Mesendoderm (in vitro differentiated cells): ENCODE measurements around the gene BAD.

ENCODE experiments used
- DNase-seq: peaks from one replicate; pipeline ENCODE4 v3.0.0; 2013
- H2AK5ac ChIP-seq: 2 replicates; pipeline ENCODE4 v1.6.1; 2013; ENCODE audit warnings: low read length, inconsistent platforms
- H2BK120ac ChIP-seq: 2 replicates; pipeline ENCODE4 v1.6.1; 2013; ENCODE audit warnings: low read depth, mild to moderate bottlenecking, low read length, moderate library complexity, mixed read lengths
- H2BK15ac ChIP-seq: replicated peaks from 2 replicates; pipeline ENCODE4 v1.6.1; 2013; ENCODE audit warnings: low read depth, mild to moderate bottlenecking, moderate library complexity
- H2BK5ac ChIP-seq: 2 replicates; pipeline ENCODE4 v1.6.1; 2013; ENCODE audit warnings: low read length, inconsistent platforms
- H3K18ac ChIP-seq: 2 replicates; pipeline ENCODE4 v1.6.1; 2013; ENCODE audit warnings: mild to moderate bottlenecking, low read length, mixed read lengths
- H3K23ac ChIP-seq: one replicate; pipeline ENCODE4 v1.6.1; 2013; ENCODE audit warnings: low read length
- H3K27ac ChIP-seq: 2 replicates; pipeline ENCODE4 v1.5.1; 2013; ENCODE audit warnings: low read depth, mild to moderate bottlenecking, inconsistent platforms, low read length, moderate library complexity
- H3K27me3 ChIP-seq: 2 replicates; pipeline ENCODE4 v1.6.1; 2013; ENCODE audit warnings: low read length, control low read depth, mild to moderate bottlenecking, inconsistent platforms; ENCODE audit not compliant: insufficient read depth, poor library complexity
- H3K36me3 ChIP-seq: 2 replicates; pipeline ENCODE4 v1.6.1; 2013; ENCODE audit warnings: low read length, inconsistent platforms; ENCODE audit not compliant: control insufficient read depth, insufficient read depth
- H3K4ac ChIP-seq: one replicate; pipeline ENCODE4 v1.6.1; 2013; ENCODE audit warnings: low read depth, mild to moderate bottlenecking, low read length, moderate library complexity
- H3K4me1 ChIP-seq: 2 replicates; pipeline ENCODE4 v1.6.1; 2013; ENCODE audit warnings: low read depth, low read length, inconsistent platforms; ENCODE audit not compliant: control insufficient read depth
- H3K4me2 ChIP-seq: 2 replicates; pipeline ENCODE4 v1.6.1; 2013; ENCODE audit warnings: low read length
- H3K4me3 ChIP-seq: 2 replicates; pipeline ENCODE4 v1.5.1; 2013; ENCODE audit warnings: mild to moderate bottlenecking, low read length
- H3K56ac ChIP-seq: one replicate; pipeline ENCODE4 v1.6.1; 2013; ENCODE audit warnings: low read length
- H3K79me1 ChIP-seq: 2 replicates; pipeline ENCODE4 v1.6.1; 2013; ENCODE audit warnings: low read length, inconsistent platforms
- H3K79me2 ChIP-seq: 2 replicates; pipeline ENCODE4 v1.6.1; 2013; ENCODE audit warnings: mild to moderate bottlenecking, low read length; ENCODE audit not compliant: control insufficient read depth, insufficient read depth
- H3K9ac ChIP-seq: 2 replicates; pipeline ENCODE4 v1.6.1; 2013; ENCODE audit warnings: low read length, inconsistent platforms
- H4K5ac ChIP-seq: one replicate; pipeline ENCODE4 v1.6.1; 2013; ENCODE audit warnings: low read length
- H4K8ac ChIP-seq: one replicate; pipeline ENCODE4 v1.6.1; 2013; ENCODE audit warnings: low read depth, mild to moderate bottlenecking, control low read depth, low read length, moderate library complexity
- WGBS: extraction: QIAGEN DNeasy Blood & Tissue Kit; methylation state at CpG from one replicate; pipeline ENCODE4 v1.1.7; 2013; ENCODE audit warnings: low lambda C conversion rate, missing lambda C conversion rate; ENCODE audit not compliant: insufficient coverage; ENCODE audit errors: extremely low coverage; 5-methylcytosine and 5-hydroxymethylcytosine counted together

Gene BAD

DNA sequence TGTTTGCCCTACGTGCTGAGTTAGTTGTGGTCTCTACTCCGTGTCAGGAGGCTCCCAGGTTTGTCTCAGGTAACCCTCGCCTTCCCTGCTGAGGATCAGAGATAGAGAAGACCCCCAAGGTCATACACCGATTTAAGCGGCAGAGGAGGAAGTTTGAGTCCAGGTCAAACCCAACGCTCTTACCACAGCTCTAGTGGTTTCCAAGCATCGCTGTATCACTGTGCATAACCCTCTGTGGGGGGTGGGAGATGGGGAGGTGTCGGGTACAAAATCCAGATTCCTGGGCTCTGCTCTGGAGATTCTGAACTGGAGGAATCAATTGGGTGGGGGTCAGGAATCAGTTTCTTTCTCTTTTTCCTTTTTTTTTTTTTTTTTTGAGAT lies 53.5 kb downstream of the BAD start:
- peaks cover 6% of the 10 kb centered on the region for H3K4me1 ChIP-seq
- H3K4ac ChIP-seq: no peak overlapping the region
- no peaks in the 10 kb centered on the region for H3K79me2 ChIP-seq
- no peak overlapping the region for H3K23ac ChIP-seq
- no peak overlapping the region for H4K8ac ChIP-seq
- H3K18ac ChIP-seq: peak overlapping the region; percentile 70
- peak overlapping the region; percentile 91 for H3K9ac ChIP-seq
- no peaks in the 10 kb centered on the region for H3K27me3 ChIP-seq
- peaks cover 4% of the 10 kb centered on the region for H3K79me1 ChIP-seq
- H3K4me3 ChIP-seq: peak overlapping the region; percentile 79
- no peaks in the 10 kb centered on the region for H3K36me3 ChIP-seq
- no peak overlapping the region for H2BK120ac ChIP-seq
- H2AK5ac ChIP-seq: no peak overlapping the region
- DNase-seq: no peak
- no peak overlapping the region for H4K5ac ChIP-seq
- no CpG with 5 or more reads among the region's 8 CpGs for WGBS
- peak overlapping the region; percentile 44 for H3K27ac ChIP-seq
- H3K56ac ChIP-seq: peak overlapping the region; percentile 93
- H3K4me2 ChIP-seq: peak overlapping the region; percentile 96
- H2BK5ac ChIP-seq: no peak overlapping the region
- H2BK15ac ChIP-seq: no peak overlapping the region

DNA sequence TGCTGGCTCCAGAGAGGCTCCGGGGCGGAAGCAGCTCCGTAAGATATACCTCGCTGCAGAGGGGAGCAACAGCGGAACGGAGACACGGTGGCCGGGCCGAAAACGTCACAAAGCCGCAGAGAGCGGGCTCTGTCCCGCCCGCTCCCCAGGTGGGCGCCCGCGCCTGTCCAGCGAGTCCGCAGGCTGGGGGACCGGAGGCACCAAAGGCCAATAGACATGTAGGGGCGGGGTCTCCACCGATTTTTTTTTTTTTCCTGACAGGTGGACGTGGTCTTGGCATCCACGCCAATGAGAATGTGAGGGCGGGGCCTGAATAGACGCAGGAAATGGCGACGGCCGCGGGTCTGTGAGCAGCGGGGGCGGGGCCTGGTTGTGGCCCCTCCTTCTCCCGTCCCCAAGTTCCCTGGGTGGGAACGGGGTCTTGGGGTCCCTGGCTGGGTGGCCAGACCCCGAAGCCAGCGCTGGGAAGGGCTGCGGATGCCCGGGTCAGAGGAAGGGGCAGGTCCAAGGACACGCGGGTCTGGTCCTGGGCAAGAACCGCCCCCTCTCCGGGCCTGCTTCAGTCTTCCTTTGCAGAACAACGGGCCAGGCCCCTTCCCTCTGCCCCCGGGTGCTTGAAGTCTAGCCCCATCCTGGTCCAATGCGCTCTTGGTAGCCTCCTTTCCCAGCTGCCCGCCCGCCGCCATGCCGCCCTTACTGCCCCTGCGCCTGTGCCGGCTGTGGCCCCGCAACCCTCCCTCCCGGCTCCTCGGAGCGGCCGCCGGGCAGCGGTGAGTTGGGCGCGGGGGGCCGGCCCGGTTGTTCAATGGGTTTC lies 54.1 kb downstream of the BAD start, which contains the start of gene DNAJC4:
Gene DNAJC4, plus strand, starts transcription at position 378 of the 814 bp plus-strand sequence. Its CDS starts 307 bp downstream, at position 685.
- peak within 1 kb of the TSS; percentile 67 for H2BK5ac ChIP-seq
- peaks cover 4% of the 10 kb centered on the region for H3K79me1 ChIP-seq
- H2BK120ac ChIP-seq: no peak within 1 kb of the TSS
- no peak within 1 kb of the TSS for H4K5ac ChIP-seq
- DNase-seq: peak; percentile 97
- peak within 1 kb of the TSS; percentile 44 for H3K27ac ChIP-seq
- no peaks in the 10 kb centered on the region for H3K27me3 ChIP-seq
- H4K8ac ChIP-seq: no peak within 1 kb of the TSS
- peaks cover 6% of the 10 kb centered on the region for H3K4me1 ChIP-seq
- H3K9ac ChIP-seq: peak within 1 kb of the TSS; percentile 91
- peak within 1 kb of the TSS; percentile 93 for H3K56ac ChIP-seq
- H3K4me2 ChIP-seq: peak within 1 kb of the TSS; percentile 96
- peak within 1 kb of the TSS; percentile 79 for H3K4me3 ChIP-seq
- no peak within 1 kb of the TSS for H2BK15ac ChIP-seq
- H2AK5ac ChIP-seq: no peak within 1 kb of the TSS
- H3K79me2 ChIP-seq: no peaks in the 10 kb centered on the region
- H3K23ac ChIP-seq: no peak within 1 kb of the TSS
- H3K4ac ChIP-seq: no peak within 1 kb of the TSS
- H3K36me3 ChIP-seq: no peaks in the 10 kb centered on the region
- peak within 1 kb of the TSS; percentile 70 for H3K18ac ChIP-seq
- WGBS: no CpG with 5 or more reads among the region's 62 CpGs

DNA sequence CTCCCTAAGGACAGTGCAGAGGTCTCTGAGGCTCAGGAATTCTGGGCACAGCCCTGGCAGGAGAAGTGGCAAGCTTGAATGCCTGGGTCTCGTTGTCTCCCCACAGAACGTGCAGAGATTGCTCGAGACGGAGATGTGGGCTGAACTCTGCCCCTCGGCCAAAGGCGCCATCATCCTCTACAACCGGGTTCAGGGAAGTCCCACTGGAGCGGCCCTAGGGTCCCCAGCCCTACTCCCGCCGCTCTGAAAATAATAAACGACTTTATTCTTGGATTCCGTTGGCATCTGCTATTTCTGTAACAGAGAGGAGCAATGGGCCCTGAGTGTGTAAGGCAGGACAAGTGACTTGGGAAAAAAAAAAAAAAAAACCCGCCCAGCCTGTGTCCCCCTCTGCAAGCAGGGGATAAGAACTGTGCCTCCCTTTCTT lies 54.7 kb downstream of the BAD start:
- Histone ChIP-seq H3K79me1 (peaks cover 4% of the 10 kb centered on the region), H3K4ac (no peak overlapping the region), H3K4me3 (peak overlapping the region; percentile 30), H4K8ac (no peak overlapping the region), H3K23ac (no peak overlapping the region), H2BK120ac (no peak overlapping the region), H2BK5ac (no peak overlapping the region), H3K9ac (peak overlapping the region; percentile 76), H3K27ac (peak overlapping the region; percentile 38), H3K4me2 (peak overlapping the region; percentile 94), H3K56ac (peak overlapping the region; percentile 87), H3K36me3 (no peaks in the 10 kb centered on the region), H3K27me3 (no peaks in the 10 kb centered on the region), H3K4me1 (peaks cover 6% of the 10 kb centered on the region), H2AK5ac (no peak overlapping the region), H3K18ac (no peak overlapping the region), H2BK15ac (no peak overlapping the region), H3K79me2 (no peaks in the 10 kb centered on the region), H4K5ac (no peak overlapping the region)
- DNase-seq: no peak
- no CpG with 5 or more reads among the region's 13 CpGs for WGBS

DNA sequence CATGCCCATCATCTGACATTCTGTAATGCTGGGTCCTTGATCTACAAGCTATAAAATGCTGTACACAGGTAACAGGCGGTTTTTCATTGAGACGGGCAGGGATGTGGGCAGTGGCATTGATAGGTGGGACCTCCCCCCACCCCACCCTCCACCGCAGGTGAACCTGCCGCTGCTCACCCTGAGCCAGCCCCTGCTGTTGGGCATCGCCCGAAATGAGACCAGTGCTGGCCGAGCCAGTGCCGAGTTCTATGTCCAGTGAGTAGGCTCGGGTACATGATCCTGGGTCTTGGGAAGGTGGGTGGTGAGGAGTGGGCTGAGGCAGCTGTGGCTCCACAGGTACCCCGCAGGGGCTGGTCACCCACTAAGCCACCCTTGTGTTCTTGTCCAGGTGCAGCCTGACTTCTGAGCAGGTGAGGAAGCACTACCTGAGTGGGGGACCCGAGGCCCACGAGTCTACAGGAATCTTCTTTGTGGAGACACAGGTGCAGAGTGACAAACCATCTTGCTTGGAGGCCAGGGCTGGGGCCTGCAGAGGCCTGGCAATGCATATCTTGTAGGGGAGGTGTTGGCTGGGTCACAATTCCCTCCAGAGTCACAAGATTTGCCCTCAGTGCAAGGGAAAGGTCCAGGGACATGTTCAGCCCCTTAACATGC lies 55.2 kb downstream of the BAD start:
- no peak overlapping the region for H3K56ac ChIP-seq
- no peak overlapping the region for H2BK120ac ChIP-seq
- H2BK5ac ChIP-seq: no peak overlapping the region
- H3K27me3 ChIP-seq: no peaks in the 10 kb centered on the region
- no peak overlapping the region for H4K8ac ChIP-seq
- no peak overlapping the region for H3K23ac ChIP-seq
- no peak for DNase-seq
- no peak overlapping the region for H2BK15ac ChIP-seq
- H3K4ac ChIP-seq: no peak overlapping the region
- no peak overlapping the region for H3K27ac ChIP-seq
- no peak overlapping the region for H3K4me3 ChIP-seq
- no peak overlapping the region for H4K5ac ChIP-seq
- H3K36me3 ChIP-seq: no peaks in the 10 kb centered on the region
- H3K79me2 ChIP-seq: no peaks in the 10 kb centered on the region
- no peak overlapping the region for H3K18ac ChIP-seq
- no CpG with 5 or more reads among the region's 12 CpGs for WGBS
- H2AK5ac ChIP-seq: no peak overlapping the region
- H3K79me1 ChIP-seq: peaks cover 4% of the 10 kb centered on the region
- peaks cover 6% of the 10 kb centered on the region for H3K4me1 ChIP-seq
- peak overlapping the region; percentile 76 for H3K9ac ChIP-seq
- H3K4me2 ChIP-seq: no peak overlapping the region

DNA sequence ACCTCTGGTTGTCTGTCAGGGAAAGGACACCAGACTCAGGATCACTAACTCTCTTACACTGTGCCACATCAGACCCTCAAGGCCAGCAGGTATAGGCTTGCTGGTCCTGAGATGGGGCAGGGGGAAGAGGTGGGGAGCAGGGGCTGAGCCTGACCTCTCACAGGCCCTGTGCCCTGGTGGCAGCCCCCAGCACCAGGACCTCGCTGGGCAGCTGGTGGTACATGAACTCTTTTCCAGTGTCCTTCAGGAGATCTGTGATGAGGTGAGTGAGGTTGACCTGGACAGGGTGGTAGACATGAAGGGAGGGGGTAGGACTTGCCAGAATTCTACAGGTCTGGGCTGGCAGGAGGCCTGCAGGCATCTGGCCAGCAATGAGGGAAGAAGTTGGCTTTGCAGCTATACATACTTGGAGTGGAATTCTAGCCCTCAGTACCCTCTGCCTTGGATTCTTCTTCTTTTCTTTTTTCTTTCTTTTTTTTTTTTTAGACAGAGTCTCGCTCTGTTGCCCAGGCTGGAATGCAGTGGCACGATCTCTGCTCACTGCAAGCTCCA lies 57.0 kb downstream of the BAD start:
- peaks cover 4% of the 10 kb centered on the region for H3K4me1 ChIP-seq
- no peaks in the 10 kb centered on the region for H3K36me3 ChIP-seq
- DNase-seq: no peak
- H3K4me3 ChIP-seq: no peak overlapping the region
- H3K27ac ChIP-seq: no peak overlapping the region
- no peak overlapping the region for H2AK5ac ChIP-seq
- peak overlapping the region; percentile 2 for H3K9ac ChIP-seq
- H3K23ac ChIP-seq: no peak overlapping the region
- H2BK15ac ChIP-seq: no peak overlapping the region
- H2BK120ac ChIP-seq: no peak overlapping the region
- no CpG with 5 or more reads among the region's 3 CpGs for WGBS
- H3K4ac ChIP-seq: no peak overlapping the region
- H4K8ac ChIP-seq: no peak overlapping the region
- no peaks in the 10 kb centered on the region for H3K79me2 ChIP-seq
- H3K18ac ChIP-seq: no peak overlapping the region
- peak overlapping the region; percentile 58 for H3K56ac ChIP-seq
- H2BK5ac ChIP-seq: no peak overlapping the region
- no peak overlapping the region for H4K5ac ChIP-seq
- peaks cover 4% of the 10 kb centered on the region for H3K79me1 ChIP-seq
- no peak overlapping the region for H3K4me2 ChIP-seq
- H3K27me3 ChIP-seq: no peaks in the 10 kb centered on the region
